GM21717 (cell line): ENCODE data around the gene RPSA.
"Not testable (repeated sequence)": the region's sequence is repeated elsewhere in the genome, so short reads cannot be mapped to it uniquely, and the experiment has no call there.

Experiments
- ATAC-seq: cut with Tn5 transposase; IDR thresholded peaks from one replicate; pipeline ENCODE4 v1.9.1; 2021; ENCODE audit warnings: mild to moderate bottlenecking, moderate library complexity; ENCODE audit not compliant: unreplicated experiment

Gene RPSA

DNA sequence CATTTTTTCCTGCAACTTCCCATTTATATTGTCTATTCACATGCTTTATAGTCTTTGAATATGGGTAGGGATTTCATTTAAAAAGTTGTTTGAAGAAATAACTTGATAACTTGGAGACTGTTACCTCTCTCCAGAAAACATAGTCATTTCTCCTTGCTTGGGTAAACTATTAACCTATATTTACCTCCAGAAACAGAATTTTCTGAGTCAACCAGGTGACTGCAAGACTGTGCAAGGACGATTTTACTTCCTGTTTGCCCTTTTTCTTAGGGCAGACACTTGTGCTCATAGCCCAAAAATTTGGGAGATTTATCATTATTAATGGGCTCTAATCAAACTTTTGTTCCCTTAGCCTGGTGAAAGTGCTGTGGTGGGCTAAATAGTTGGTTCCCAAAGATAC is 46.6 kb downstream of the RPSA start:
- no peak for ATAC-seq

DNA sequence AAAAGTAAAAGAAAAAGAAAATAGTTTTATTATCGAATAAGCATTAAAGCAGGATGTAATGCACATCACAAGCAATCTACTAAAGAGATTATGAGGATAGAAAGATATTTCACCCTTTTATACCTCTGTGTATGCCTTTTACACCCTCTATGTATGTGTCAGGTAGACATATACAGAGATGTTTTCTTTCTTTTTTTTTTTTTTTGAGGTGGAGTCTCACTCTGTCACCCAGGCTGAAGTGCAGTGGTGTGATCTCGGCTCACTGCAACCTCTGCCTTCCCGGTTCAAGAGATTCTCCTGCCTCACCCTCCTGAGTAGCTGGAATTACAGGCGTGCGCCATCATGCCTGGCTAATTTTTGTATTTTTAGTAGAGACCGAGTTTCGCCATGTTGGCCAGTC is 47.4 kb downstream of the RPSA start:
- not testable (repeated sequence) for ATAC-seq

DNA sequence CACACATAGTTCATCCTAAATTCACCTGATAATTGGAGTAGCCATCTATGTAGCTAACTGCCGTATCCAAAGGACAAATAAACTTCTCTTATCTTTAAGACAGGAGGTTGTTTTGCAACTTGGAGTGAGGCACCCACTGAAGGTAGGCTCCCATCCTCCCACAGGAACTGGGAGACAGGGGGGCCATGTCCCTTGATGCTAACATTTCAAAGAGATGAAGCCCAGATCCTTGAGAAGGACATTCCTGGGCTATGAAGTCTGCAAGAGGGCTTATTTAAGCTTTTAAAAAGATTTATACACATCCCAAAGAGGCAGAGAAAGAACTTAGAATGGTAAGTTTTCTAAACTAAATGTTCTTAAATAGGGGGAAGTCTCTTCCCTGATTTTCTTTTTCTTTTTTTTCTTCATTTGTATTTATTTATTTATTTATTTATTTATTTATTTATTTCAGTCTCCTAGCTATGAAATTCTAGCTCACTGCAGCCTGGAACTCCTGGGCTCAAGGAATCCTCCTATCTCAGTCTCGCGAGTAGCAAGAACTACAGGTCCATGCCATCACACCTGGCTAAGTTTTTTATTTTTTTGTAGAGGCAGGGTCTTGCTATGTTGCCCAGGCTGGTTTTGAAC is 48.2 kb downstream of the RPSA start:
- ATAC-seq: no peak

DNA sequence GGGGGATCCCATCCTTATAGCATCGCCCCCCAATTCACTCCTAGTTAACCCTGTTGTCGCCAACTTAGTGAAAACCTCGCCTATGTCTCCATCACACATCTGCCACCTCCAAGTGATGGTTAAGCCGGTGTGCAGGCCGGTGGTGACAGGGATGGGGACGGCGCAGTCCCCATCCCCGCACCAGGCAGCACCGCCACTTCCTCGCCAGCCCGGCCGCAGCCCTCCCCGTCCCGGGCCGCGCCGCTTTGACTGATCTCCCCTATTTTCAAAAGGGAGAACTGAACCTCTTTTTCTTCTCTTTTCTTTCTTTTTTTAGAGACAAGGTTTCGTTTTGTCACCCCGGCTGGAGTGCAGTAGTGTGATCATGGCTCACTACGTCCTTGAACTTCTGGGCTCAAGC is 49.6 kb downstream of the RPSA start:
- ATAC-seq: no peak

DNA sequence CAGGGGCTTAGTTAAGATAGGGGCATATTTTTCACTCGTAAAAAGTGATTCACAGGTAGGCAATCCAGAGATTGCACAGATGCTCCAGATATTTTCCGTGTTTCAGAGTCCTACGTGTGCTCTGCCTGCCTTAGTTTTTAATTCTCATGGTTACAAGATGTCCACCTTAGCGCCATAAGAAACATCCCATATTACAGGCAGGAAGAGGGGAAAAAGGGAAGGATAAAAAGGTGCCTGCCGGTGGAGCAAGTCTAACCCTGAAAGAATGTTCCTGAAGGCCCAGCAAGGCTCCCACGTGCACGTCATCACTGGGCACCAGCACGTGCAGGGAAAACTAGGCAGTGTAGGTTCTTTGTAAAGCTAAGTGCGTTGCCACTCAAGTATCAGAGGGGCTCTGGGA is 50.8 kb downstream of the RPSA start:
- no peak for ATAC-seq

DNA sequence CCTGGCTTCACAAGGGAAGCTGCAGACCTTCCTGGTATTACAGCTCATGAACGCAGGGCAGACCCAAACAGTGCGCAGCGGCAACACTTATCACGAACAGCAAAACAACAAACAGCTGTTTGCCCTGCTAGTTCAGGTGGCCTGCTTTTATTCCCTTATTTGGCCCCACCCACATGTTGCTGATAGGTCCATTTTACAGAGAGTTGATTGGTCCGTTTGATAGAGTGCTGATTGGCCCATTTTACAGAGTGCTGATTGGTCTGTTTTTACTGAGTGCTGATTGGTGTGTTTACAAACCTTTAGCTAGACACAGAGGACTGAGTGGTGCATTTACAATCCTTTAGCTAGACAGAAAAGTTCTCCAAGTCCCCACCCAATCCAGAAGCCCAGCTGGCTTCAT is 52.1 kb downstream of the RPSA start:
- ATAC-seq: not testable (repeated sequence)

DNA sequence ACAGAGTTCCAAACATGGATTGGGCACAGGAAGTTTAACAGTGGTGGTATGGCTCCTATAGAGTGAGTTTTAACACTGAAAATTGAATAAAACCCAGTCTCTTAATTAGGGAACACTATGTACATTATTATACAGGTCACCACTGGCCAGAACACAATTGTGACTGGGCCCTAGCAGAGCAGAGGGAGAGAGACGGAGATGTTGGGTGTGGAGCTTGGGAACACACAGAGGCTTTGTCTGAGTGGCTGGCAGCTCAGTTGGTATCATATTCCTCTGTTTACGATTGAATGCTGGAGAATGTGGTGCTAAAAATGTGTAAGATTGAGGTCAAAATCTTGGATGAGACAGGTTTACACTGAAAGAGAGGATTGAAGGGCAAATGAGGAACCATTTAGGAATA is 54.2 kb downstream of the RPSA start:
- no peak for ATAC-seq
